GM12875 (cell line): Measurements from ENCODE around the gene PIP4P1.

Source experiments
- H3K4me3 ChIP-seq: one replicate; pipeline ENCODE4 v1.5.1; 2011; ENCODE audit warnings: low read depth, low read length, control low read depth
- TF ChIP-seq, protein P1 (sequence below): IDR thresholded peaks from 2 replicates; pipeline ENCODE4 v1.5.1; 2011; ENCODE audit warnings: low read depth, mild to moderate bottlenecking, control low read depth, inconsistent platforms, low read length, moderate library complexity, borderline replicate concordance; ENCODE audit not compliant: insufficient read depth

PIP4P1 gene

GRCh38 chr14:20499108-20499507 lies 37.9 kb upstream of the PIP4P1 start:
- H3K4me3 ChIP-seq, result no peak overlapping the region
- TF ChIP-seq, protein P1, sequence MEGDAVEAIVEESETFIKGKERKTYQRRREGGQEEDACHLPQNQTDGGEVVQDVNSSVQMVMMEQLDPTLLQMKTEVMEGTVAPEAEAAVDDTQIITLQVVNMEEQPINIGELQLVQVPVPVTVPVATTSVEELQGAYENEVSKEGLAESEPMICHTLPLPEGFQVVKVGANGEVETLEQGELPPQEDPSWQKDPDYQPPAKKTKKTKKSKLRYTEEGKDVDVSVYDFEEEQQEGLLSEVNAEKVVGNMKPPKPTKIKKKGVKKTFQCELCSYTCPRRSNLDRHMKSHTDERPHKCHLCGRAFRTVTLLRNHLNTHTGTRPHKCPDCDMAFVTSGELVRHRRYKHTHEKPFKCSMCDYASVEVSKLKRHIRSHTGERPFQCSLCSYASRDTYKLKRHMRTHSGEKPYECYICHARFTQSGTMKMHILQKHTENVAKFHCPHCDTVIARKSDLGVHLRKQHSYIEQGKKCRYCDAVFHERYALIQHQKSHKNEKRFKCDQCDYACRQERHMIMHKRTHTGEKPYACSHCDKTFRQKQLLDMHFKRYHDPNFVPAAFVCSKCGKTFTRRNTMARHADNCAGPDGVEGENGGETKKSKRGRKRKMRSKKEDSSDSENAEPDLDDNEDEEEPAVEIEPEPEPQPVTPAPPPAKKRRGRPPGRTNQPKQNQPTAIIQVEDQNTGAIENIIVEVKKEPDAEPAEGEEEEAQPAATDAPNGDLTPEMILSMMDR, result no peak

GRCh38 chr14:20498622-20499021 lies 37.4 kb upstream of the PIP4P1 start:
- no peak overlapping the region for H3K4me3 ChIP-seq
- TF ChIP-seq, protein P1, result no peak

- TF ChIP-seq, protein P1, result no peak
These were observed 33.9 kb upstream of the PIP4P1 start for GRCh38 chr14:20494935-20495766.

DNA sequence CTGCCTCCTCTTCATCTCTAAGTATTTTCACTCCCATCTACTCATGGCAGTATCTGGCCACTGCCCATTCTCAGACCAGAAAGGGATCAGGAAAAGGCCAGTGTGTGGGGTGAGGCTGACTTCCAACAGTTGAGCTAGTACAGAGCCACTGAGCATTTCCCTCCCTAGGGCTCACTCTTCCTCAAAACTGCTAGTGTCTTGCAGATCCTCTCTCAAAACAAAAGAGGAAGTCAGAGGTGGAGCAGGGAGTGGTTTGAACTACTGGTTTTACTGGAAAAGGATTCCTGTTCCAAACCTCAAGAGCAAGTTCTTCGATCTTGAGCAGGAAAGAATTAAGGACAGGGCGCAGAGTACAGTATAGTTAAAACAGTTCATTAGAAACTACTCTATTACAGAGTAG lies 32.4 kb upstream of the PIP4P1 start:
- TF ChIP-seq, protein P1, result no peak

More at GRCh38 chr14:20494935-20495766, 33.9 kb upstream of the PIP4P1 start:
- H3K4me3 ChIP-seq, result no peak overlapping the region

DNA sequence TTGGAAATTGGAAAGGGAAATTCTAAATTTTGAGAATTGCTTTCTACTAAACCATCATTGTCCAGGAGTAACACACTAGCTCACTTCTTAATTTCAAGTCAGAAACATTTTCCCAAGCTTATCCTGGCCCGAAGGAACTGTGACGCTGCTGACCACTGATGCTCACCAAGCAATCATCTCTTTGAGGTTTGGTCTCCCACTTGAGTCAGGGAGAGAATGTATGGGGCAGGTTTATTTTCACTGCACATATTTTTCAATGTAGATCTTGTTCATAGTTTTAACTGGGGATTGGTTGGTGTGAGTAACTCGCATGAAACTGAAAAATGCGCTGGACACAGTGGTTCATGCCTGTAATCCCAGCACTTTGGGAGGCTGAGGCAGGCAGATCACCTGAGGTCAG lies 31.3 kb upstream of the PIP4P1 start:
- TF ChIP-seq, protein P1, result no peak
- no peak overlapping the region for H3K4me3 ChIP-seq

More for the DNA sequence above, 32.4 kb upstream of the PIP4P1 start:
- no peak overlapping the region for H3K4me3 ChIP-seq

GRCh38 chr14:20490563-20490962 lies 29.3 kb upstream of the PIP4P1 start:
- H3K4me3 ChIP-seq, result no peak overlapping the region

More at GRCh38 chr14:20490563-20490962, 29.3 kb upstream of the PIP4P1 start:
- TF ChIP-seq, protein P1, result no peak
